22Rv1 (cell line): Measurements from ENCODE around the gene TADA2A.

Experiments
- CTCF ChIP-seq: fragments of 450-650 bp; IDR thresholded peaks from 2 replicates; pipeline ENCODE4 v1.5.1; 2017; ENCODE audit warnings: mild to moderate bottlenecking
- ZFX ChIP-seq: fragments of 450-650 bp; IDR thresholded peaks from 2 replicates; pipeline ENCODE4 v1.6.1; 2017; ENCODE audit warnings: antibody characterized with exemption, borderline replicate concordance

- no peak for TF ChIP-seq CTCF
- TF ChIP-seq ZFX = no peak
Measured at GRCh38 chr17:37392024-37392590, 14.6 kb upstream of the TADA2A start.
